Measurements from ENCODE around the gene EPS15. TPM values are rescaled to one million over a fixed set of nuclear protein-coding genes. Genes with fewer than 3 reads are reported as not detected.
"Not testable (repeated sequence)": the region's sequence is repeated elsewhere in the genome, so short reads cannot be mapped to it uniquely, and the experiment has no call there.

Gene EPS15
- total RNA-seq, 2 donors from 2014 or later: 82.3 to 97.3 TPM

DNA sequence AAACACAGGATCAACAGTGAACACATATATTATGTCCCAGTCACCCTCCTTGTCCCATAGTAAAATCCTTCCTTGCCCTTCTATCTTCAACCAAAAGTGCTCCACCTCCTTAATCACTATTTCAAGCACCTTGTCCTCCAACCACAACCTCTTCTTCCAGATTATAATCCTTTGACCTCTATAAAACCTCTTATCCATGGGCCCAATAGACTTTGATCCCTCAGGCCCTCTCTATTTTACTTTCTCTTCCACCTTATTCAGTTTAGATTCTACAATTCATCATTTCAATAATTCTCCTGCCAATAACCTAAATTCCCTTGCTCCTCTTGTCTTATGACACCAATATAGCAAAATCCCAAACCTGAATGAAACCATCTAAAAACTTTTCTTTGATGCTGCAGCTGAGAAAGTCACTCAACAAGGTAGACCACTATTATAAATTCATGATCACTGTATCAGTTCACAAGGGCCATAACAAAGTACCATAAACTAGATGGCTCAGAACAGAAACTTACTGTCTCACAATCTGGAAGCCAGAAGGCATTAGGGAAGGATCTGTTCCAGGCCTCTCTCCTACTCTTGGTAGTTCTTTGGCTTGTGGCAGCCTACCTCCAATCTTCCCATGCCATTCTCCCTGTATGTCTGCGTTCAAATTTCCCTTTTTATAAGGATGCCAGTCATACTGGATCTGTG is 24.8 kb downstream of the EPS15 start:
- Mint-ChIP-seq H3K27ac (peak overlapping the region in 1 of 2 donors; percentile 0), H3K9me3 (peaks cover 6% of the 10 kb centered on the region), H3K27me3 (no peaks in the 10 kb centered on the region), H3K4me3 (peak overlapping the region; percentile 8), H3K4me1 (ENCODE audit: low read depth in 2 of 2) (peaks cover 45 to 59% of the 10 kb centered on the region in 2 donors), H3K36me3 (peaks cover 2% of the 10 kb centered on the region)
- DNase-seq (ENCODE audit: low spot score) (no peak), ATAC-seq (no peak)

DNA sequence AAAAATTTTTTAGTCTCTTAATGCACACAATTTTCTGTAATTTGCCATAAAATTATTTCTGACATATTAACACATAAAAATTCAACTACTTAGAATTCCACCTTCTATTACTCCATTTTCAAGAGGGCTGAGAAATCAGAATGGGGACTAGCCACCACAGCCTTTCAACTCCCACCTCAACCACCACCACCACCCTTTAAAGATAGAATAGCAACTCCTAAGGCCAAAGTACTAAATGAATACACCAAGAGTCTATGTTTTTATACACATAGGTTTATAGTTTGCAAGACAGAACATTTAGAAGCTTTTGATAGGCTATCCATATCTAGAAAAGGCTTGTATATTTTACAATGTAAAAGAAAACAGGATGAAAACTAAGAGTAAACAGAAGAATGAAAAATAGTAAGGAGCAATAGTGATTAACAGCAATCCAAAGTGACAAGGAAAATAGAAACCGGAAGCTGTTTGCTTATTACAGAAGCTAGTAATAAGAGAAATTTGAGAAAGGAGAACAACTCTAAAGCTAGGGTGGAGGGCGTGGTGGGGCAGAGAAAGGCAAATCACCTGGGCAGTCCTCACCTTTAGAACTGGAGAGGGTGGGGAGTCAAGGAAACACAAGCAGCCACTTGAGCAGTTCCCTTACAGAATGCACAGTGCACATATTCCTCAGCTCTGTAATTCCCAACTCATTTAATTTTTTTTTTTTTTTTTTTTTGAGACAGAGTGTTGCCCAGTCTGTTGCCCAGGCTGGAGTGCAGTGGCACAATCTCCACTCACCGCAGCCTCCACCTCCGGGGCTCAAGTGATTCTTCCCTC is 27.7 kb downstream of the EPS15 start:
- peak overlapping the region; percentile 57 to 90 for H3K27ac Mint-ChIP-seq

DNA sequence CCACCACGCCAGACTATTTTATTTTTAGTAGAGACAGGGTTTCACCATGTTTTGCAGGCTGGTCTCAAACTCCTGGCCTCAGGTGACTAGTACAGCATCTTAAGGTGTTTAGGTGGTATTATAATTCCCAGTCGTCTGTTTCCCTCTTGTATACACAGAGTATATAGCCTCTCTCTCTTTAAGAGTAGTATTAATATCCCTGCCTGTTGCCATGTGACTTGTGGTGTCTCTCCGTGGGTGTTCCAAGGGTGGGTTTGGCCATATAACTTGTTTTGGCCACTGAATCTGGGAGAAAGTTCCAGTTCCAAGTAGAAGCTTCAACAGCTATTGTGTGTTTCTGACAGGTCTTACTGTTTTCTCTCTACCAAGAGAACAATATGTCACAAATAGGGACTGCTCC is 29.6 kb downstream of the EPS15 start:
- Mint-ChIP-seq H3K27ac (no peak overlapping the region), H3K9me3 (peaks cover 6% of the 10 kb centered on the region), H3K36me3 (no peaks in the 10 kb centered on the region), H3K27me3 (no peaks in the 10 kb centered on the region), H3K4me1 (ENCODE audit: low read depth in 2 of 2) (peaks cover 36 to 41% of the 10 kb centered on the region in 2 donors), H3K4me3 (no peak overlapping the region)
- no peak for ATAC-seq
- DNase-seq (ENCODE audit: low spot score): no peak

More for the DNA sequence above, 27.7 kb downstream of the EPS15 start:
- no peak for DNase-seq (ENCODE audit: low spot score)
- Mint-ChIP-seq H3K36me3 (no peaks in the 10 kb centered on the region), H3K4me1 (ENCODE audit: low read depth in 2 of 2) (peaks cover 42 to 49% of the 10 kb centered on the region in 2 donors), H3K27me3 (no peaks in the 10 kb centered on the region), H3K9me3 (peaks cover 6% of the 10 kb centered on the region), H3K4me3 (peak overlapping the region; percentile 57)
- no peak for ATAC-seq

DNA sequence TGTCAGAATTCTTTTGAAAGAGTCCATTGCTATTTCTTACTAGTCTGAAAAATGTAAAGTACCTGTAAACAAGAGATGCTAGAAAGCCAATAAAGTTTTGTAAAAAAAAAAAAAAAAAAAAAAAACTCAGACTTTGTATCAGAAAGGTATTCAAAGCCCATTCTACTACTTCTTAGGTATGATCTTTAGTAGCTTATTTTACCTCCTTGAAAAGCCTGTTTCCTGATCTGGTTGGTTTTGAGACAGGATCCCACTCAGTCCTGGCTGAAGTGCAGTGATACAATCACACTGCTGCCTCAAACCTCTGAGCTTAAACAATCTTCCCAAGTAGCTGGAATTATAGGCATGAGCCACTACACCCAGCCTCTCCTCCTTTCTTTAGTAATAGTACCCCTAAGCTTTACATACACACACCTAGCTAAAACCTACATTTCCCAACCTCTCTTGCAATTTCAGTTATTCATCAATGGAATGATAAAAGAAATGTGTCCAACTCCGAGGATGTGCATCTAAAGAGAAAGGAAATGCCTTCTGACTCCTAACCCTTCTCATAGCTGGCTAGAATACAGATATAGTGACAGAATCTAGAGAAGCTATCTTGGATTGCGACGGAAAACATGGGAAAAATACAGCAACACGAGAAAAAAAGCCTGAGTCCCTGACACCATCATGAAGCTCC is 30.6 kb downstream of the EPS15 start:
- DNase-seq (ENCODE audit: low spot score): no peak
- Mint-ChIP-seq H3K27me3 (no peaks in the 10 kb centered on the region), H3K4me3 (no peak overlapping the region), H3K4me1 (ENCODE audit: low read depth in 2 of 2) (peaks cover 31 to 34% of the 10 kb centered on the region in 2 donors), H3K27ac (no peak overlapping the region), H3K36me3 (no peaks in the 10 kb centered on the region), H3K9me3 (no peaks in the 10 kb centered on the region)
- no peak for ATAC-seq

DNA sequence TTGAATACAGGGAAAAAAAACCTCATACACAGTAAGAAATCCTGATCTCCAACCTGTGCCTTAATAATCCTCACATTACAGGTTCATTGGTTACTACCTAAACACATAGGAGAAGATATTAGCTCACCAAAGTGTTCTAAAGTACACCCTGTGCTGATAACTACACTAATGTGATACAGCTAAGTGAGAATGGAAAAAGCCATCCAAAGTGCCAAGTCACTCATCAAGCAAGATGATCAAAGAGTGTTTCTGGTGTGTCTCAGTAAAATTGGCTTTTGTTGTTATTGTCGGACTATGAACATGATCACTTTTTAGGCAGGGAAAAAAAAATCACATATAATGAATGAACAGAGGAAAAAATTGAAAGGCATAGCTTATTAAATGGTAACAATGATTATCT is 31.4 kb downstream of the EPS15 start:
- no peak overlapping the region for H3K27ac Mint-ChIP-seq
- no peak for ATAC-seq
- no peaks in the 10 kb centered on the region for H3K27me3 Mint-ChIP-seq
- no peaks in the 10 kb centered on the region for H3K9me3 Mint-ChIP-seq
- H3K4me1 Mint-ChIP-seq (ENCODE audit: low read depth in 2 of 2): peaks cover 30 to 39% of the 10 kb centered on the region in 2 donors
- no peak overlapping the region for H3K4me3 Mint-ChIP-seq
- H3K36me3 Mint-ChIP-seq: no peaks in the 10 kb centered on the region
- DNase-seq (ENCODE audit: low spot score): no peak

DNA sequence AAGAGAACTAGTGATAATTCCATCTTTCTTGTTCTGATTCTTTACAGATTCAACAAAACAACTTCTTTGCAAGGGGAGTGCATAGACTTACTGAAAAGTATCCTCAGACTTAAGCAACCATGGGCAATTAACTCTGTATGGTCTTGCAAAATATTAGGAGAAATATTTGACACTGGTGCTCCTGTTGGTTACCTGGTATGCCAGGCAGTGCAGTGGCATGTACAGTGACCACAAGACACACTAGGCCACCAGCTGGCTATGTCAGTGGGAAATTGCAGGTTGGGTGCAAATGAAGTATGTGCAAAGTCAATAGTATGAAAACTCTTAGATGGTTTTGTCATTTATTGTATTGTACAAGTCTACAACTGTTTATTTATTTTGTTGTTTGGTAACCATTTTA is 34.5 kb downstream of the EPS15 start:
- no peak overlapping the region for H3K4me3 Mint-ChIP-seq
- DNase-seq (ENCODE audit: low spot score) (no peak), ATAC-seq (no peak)
- H3K4me1 Mint-ChIP-seq (ENCODE audit: low read depth in 2 of 2): peaks cover 19 to 29% of the 10 kb centered on the region in 2 donors
- no peak overlapping the region for H3K27ac Mint-ChIP-seq
- no peaks in the 10 kb centered on the region for H3K9me3 Mint-ChIP-seq
- peaks cover 2% of the 10 kb centered on the region for H3K36me3 Mint-ChIP-seq
- H3K27me3 Mint-ChIP-seq: no peaks in the 10 kb centered on the region

DNA sequence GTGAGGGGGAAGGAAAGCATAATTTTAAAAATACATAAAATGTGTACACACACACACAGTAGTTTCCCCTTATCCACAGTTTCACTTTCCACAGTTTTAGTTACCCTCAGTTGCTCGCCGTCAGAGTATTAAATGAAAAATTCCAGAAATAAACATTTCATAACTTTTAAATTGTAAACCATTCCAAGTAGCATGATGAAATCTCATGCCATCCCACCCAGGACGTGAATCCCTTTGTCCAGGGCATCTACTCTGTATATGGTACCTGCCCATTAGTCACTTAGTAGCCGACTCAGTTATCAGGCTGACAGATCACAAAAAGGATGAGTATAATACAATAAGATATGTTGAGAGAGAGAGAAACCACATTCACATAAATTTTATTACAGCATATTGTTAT is 36.2 kb downstream of the EPS15 start:
- no peak for DNase-seq (ENCODE audit: low spot score)
- Mint-ChIP-seq H3K9me3 (peaks cover 4% of the 10 kb centered on the region), H3K36me3 (peaks cover 12% of the 10 kb centered on the region), H3K27ac (no peak overlapping the region), H3K4me3 (no peak overlapping the region), H3K4me1 (ENCODE audit: low read depth in 2 of 2) (peaks cover 22 to 29% of the 10 kb centered on the region in 2 donors), H3K27me3 (no peaks in the 10 kb centered on the region)
- no peak for ATAC-seq

DNA sequence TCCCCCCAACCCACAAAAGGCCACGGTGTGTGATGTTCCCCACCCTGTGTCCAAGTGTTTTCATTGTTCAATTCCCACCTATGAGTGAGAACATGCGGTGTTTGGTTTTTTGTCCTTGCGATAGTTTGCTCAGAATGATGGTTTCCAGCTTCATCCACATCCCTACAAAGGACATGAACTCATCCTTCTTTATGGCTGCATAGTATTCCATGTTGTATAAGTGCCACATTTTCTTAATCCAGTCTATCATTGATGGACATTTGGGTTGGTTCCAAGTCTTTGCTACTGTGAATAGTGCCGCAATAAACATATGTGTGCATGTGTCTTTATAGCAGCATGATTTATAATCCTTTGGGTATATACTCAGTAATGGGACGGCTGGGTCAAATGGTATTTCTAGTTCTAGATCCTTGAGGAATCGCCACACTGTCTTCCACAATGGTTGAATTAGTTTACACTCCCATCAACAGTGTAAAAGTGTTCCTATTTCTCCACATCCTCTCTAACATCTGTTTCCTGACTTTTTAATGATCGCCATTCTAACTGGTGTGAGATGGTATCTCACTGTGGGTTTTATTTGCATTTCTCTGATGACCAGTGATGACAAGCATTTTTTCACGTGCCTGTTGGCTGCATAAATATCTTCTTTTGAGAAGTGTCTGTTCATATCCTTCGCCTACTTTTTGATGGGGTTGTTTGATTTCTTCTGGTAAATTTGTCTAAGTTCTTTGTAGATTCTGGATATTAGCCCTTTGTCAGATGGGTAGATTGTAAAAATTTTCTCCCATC is 44.0 kb downstream of the EPS15 start:
- Mint-ChIP-seq H3K9me3 (peaks cover 11% of the 10 kb centered on the region), H3K36me3 (peaks cover 23% of the 10 kb centered on the region), H3K4me1 (ENCODE audit: low read depth in 2 of 2) (peaks cover 37 to 45% of the 10 kb centered on the region in 2 donors)
- ATAC-seq; H3K4me3 Mint-ChIP-seq; DNase-seq (ENCODE audit: low spot score); H3K27me3 Mint-ChIP-seq; H3K27ac Mint-ChIP-seq: not testable (repeated sequence)

DNA sequence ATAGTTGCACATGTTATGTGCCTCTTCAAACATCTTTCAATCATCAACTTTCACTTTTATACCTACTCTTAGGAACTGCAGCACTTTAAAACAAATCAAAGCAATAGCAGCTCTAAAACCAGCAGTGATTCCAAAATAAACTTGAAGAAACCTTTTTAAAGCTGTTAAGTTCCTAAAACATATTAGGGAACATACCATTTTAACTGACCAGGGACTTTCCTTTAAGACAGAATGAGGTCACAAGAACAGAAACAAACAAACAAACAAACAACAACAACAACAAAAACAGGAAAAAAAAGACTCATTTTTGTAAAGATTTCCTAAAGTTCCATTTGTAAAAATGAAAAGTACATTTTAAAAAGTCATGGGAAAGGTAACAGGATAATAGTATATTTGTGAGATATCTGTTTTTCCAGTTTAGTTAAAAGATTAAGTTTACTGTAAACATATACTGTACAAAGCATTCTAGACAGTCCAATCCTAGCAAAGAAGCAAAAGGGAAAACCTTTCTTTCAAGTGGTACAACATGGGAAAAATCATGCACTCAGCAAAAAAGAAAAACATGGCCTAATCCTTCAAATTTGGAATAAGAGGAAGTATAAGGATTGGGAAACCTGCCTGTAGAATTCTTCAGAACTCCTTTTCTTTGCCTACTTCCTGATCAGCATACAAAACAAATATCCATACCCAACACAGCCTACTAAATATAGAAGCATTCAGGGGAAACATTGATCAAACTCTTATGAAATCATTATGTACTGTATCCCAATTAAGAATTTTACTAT is 45.5 kb downstream of the EPS15 start:
- Mint-ChIP-seq H3K36me3 (peaks cover 11% of the 10 kb centered on the region), H3K27ac (no peak overlapping the region), H3K27me3 (no peaks in the 10 kb centered on the region), H3K4me1 (ENCODE audit: low read depth in 2 of 2) (peaks cover 35 to 46% of the 10 kb centered on the region in 2 donors), H3K4me3 (no peak overlapping the region), H3K9me3 (peaks cover 8% of the 10 kb centered on the region)
- no peak for ATAC-seq
- DNase-seq (ENCODE audit: low spot score): no peak

DNA sequence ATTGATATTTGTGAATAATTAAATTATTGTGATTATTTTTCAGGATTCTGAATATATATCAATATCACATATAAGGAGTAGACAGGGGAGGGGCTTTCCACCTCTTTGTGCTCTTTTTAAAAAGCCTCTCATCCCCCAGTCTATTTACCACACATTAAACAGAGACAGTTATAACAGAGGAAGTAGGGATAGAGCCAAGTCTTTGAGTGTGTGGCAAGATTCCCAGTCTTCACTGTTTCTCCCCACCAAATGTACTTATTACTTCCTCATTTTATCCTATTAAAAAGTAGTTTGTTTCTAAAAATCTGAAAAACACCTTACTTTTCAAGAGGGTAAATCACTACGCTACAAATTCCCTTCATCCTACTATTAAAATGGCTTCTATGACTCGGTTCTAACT is 46.7 kb downstream of the EPS15 start:
- ATAC-seq (no peak), DNase-seq (ENCODE audit: low spot score) (no peak)
- Mint-ChIP-seq H3K4me1 (ENCODE audit: low read depth in 2 of 2) (peaks cover 31 to 44% of the 10 kb centered on the region in 2 donors), H3K36me3 (peaks cover 7% of the 10 kb centered on the region), H3K4me3 (no peak overlapping the region), H3K9me3 (peaks cover 6% of the 10 kb centered on the region), H3K27ac (no peak overlapping the region), H3K27me3 (no peaks in the 10 kb centered on the region)

DNA sequence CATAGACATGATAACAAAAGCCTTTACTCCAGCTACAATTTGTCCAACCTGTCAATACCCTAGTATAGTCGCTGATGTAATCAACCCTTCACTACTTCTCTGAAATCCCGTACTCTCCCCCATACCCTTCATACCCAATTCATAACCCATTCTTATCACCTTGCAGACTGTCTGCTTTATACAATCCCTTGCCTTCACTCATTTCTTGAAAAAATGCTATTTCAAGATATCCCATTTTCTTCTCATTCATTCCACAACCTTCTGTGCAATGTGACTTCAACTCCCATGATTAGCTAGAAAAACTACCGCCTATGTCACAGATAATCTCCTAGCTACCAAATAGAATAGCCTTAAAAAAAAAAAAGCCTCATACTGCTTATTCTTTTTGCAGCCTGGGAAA is 49.5 kb downstream of the EPS15 start:
- Mint-ChIP-seq H3K4me1 (ENCODE audit: low read depth in 2 of 2) (peaks cover 19 to 32% of the 10 kb centered on the region in 2 donors), H3K4me3 (no peak overlapping the region)

DNA sequence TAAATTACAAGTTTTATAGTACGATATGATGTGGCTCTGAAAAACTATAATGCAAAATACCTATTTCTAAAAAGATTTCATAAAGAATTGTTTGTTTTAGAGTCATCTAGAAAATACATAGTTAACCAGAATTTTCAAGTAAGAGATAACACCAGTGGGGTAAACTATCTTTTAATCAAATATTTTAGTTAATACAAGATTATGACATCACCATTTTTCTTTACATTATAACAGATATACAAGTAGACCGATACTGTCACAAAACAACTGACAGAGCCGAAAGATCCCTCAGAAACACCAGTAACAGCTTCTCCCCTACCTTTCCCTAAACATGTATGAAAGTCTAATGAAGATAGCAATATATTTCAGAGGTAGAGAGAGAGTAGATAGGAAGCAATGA is 54.2 kb downstream of the EPS15 start:
- H3K27ac Mint-ChIP-seq: no peak overlapping the region
- H3K4me1 Mint-ChIP-seq (ENCODE audit: low read depth in 2 of 2): peaks cover 12 to 13% of the 10 kb centered on the region in 2 donors
- peaks cover 6% of the 10 kb centered on the region for H3K36me3 Mint-ChIP-seq
- DNase-seq (ENCODE audit: low spot score): no peak
- H3K9me3 Mint-ChIP-seq: no peaks in the 10 kb centered on the region
- no peak overlapping the region for H3K4me3 Mint-ChIP-seq
- ATAC-seq: no peak
- H3K27me3 Mint-ChIP-seq: no peaks in the 10 kb centered on the region

More for the DNA sequence above, 49.5 kb downstream of the EPS15 start:
- Mint-ChIP-seq H3K27me3 (no peaks in the 10 kb centered on the region), H3K36me3 (peaks cover 4% of the 10 kb centered on the region), H3K9me3 (no peaks in the 10 kb centered on the region), H3K27ac (peak overlapping the region; percentile 1 to 13)
- no peak for DNase-seq (ENCODE audit: low spot score)
- ATAC-seq: no peak

DNA sequence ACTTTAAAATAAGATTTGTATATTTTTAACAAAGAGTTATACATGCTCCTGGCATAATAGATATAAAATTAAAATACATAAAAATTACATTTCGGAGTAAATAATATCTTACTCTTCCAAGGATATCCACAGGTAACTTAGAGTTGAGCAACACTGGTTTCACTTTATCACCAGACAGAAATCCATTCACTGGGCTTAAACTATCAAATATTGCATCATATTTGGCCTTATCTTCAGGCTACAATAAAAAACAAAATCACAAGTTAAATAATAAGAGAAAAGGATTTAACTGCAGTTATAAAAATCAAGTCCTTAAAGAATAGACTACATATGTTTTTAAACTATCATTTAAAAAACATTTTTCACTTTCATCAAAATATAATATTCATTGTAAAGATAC is 55.5 kb downstream of the EPS15 start:
- H3K9me3 Mint-ChIP-seq: no peaks in the 10 kb centered on the region

More for the DNA sequence above, 55.5 kb downstream of the EPS15 start:
- no peaks in the 10 kb centered on the region for H3K27me3 Mint-ChIP-seq
- H3K4me3 Mint-ChIP-seq: no peak overlapping the region
- no peak overlapping the region for H3K27ac Mint-ChIP-seq
- H3K4me1 Mint-ChIP-seq (ENCODE audit: low read depth in 2 of 2): peaks cover 5 to 8% of the 10 kb centered on the region in 2 donors
- DNase-seq (ENCODE audit: low spot score) (no peak), ATAC-seq (no peak)
- H3K36me3 Mint-ChIP-seq: peaks cover 6% of the 10 kb centered on the region

Measured in natural killer cell treated with Interleukin-12 subunit alpha and Interleukin-12 subunit beta and Interleukin-15 and Interleukin-18, amount 100 ng/mL, for 72 hours (primary cell).